Caco-2 (cell line): ENCODE measurements around the gene TSPAN9. TPM values are rescaled to one million over a fixed set of nuclear protein-coding genes. Genes with fewer than 3 reads are reported as not detected.

Experiments
- BruUV-seq: library from RNA; stranded (reverse); fragments of 400-500 nt; replicated peaks from 2 replicates; lab custom pipeline; 2021; lab: Mats Ljungman, UMichigan
- CTCF ChIA-PET: fragments of 300-600 bp; sonication (Branson Sonifier 250); formaldehyde crosslinking; loops from one replicate; lab custom pipeline; 2022; ENCODE audit warnings: antibody characterized with exemption; lab: Charles Lee
- POLR2A ChIA-PET: fragments of 300-600 bp; sonication (Branson Sonifier 250); formaldehyde crosslinking; loops from one replicate; lab custom pipeline; 2022; ENCODE audit warnings: antibody characterized with exemption; lab: Charles Lee
- DNase-seq, 2 experiments: peaks; one replicate each; pipeline versions ENCODE4 v3.0.0 to v3.0.0-alpha.2; 2020 to 2022
- H3K27me3 ChIP-seq: replicated peaks from 2 replicates; pipeline ENCODE4 v1.6.0; 2011; ENCODE audit warnings: low read length; ENCODE audit not compliant: control insufficient read depth, insufficient read depth
- H3K36me3 ChIP-seq: 2 replicates; pipeline ENCODE4 v1.5.1; 2011; ENCODE audit warnings: low read length; ENCODE audit not compliant: control insufficient read depth, insufficient read depth
- H3K4me1 ChIP-seq: fragments of 250-450 bp; sonication (Bioruptor Pico); 2 replicates; pipeline ENCODE4 v1.5.1; 2020; ENCODE audit warnings: mild to moderate bottlenecking
- H3K4me3 ChIP-seq: 2 replicates; pipeline ENCODE4 v1.5.1; 2011; ENCODE audit warnings: low read depth, mild to moderate bottlenecking, control low read depth, low read length
- H3K9me3 ChIP-seq: fragments of 250-450 bp; sonication (Bioruptor Pico); 2 replicates; pipeline ENCODE4 v1.5.1; 2020; ENCODE audit warnings: mild to moderate bottlenecking, moderate library complexity
- H3K27ac Mint-ChIP-seq: one replicate; pipeline ENCODE4 v1.8.0; 2022; ENCODE audit warnings: mixed read lengths; ENCODE audit not compliant: unreplicated experiment
- H3K27me3 Mint-ChIP-seq: one replicate; pipeline ENCODE4 v1.8.0; 2022; ENCODE audit warnings: mixed read lengths; ENCODE audit not compliant: insufficient read depth, unreplicated experiment
- H3K36me3 Mint-ChIP-seq: one replicate; pipeline ENCODE4 v1.8.0; 2022; ENCODE audit warnings: mild to moderate bottlenecking, mixed read lengths; ENCODE audit not compliant: insufficient read depth, unreplicated experiment
- H3K4me1 Mint-ChIP-seq: one replicate; pipeline ENCODE4 v1.8.0; 2022; ENCODE audit warnings: low read depth, mixed read lengths; ENCODE audit not compliant: unreplicated experiment
- H3K4me3 Mint-ChIP-seq: one replicate; pipeline ENCODE4 v1.8.0; 2022; ENCODE audit warnings: mild to moderate bottlenecking, moderate library complexity, mixed read lengths; ENCODE audit not compliant: unreplicated experiment
- H3K9me3 Mint-ChIP-seq: one replicate; pipeline ENCODE4 v1.8.0; 2022; ENCODE audit warnings: mixed read lengths; ENCODE audit not compliant: unreplicated experiment
- CTCF ChIP-seq, 2 experiments: fragments of 200-600 bp in 1 of 2; IDR thresholded peaks; 1 replicate in 1 of 2; 2 replicates in 1 of 2; pipeline versions ENCODE4 v1.5.1 to v1.8.0; 2011 to 2022; ENCODE audit warnings: antibody characterized with exemption in 1 of 2, control low read depth in 1 of 2, inconsistent platforms in 1 of 2, low read depth in 1 of 2, low read length in 1 of 2, mild to moderate bottlenecking in 1 of 2, moderate library complexity in 1 of 2; ENCODE audit not compliant: insufficient read depth in 1 of 2, severe bottlenecking in 1 of 2, unreplicated experiment in 1 of 2
- intact Hi-C: fragments of 100-400 bp; cut with micrococcal nuclease; formaldehyde crosslinking; loops from one replicate; pipeline ENCODE4 v1.10.0; 2022; ENCODE audit not compliant: unreplicated experiment
- total RNA-seq: library from RNA; stranded (reverse); gene quantifications from 2 replicates; pipeline ENCODE4 v1.2.3, GENCODE V29; 2022

TSPAN9 gene
- total RNA-seq, 1 experiment from 2014 or later, result 49.1 TPM

- Histone ChIP-seq H3K36me3 (no peaks in the 10 kb centered on the region), H3K4me3 (no peak overlapping the region), H3K9me3 (no peaks in the 10 kb centered on the region), H3K27me3 (no peaks in the 10 kb centered on the region), H3K4me1 (no peaks in the 10 kb centered on the region)
- Mint-ChIP-seq H3K36me3 (no peaks in the 10 kb centered on the region), H3K4me1 (no peaks in the 10 kb centered on the region), H3K27ac (no peak overlapping the region), H3K4me3 (no peak overlapping the region), H3K9me3 (no peaks in the 10 kb centered on the region), H3K27me3 (no peaks in the 10 kb centered on the region)
- DNase-seq, result no peak
- BruUV-seq, result no TSS peak
- ChIA-PET POLR2A (no interaction called here), CTCF (interaction anchor here (1.0 to 1.8 kb wide), 2 partner anchors 61 to 80 kb away, joined by 3 to 7 read pairs; no protein-coding TSS in a partner anchor)
- TF ChIP-seq CTCF (IDR thresholded peaks at IDR 0.05; ENCODE audit: insufficient read depth in 1 of 2, low read depth in 1 of 2, low read length in 1 of 2, severe bottlenecking in 1 of 2, unreplicated experiment in 1 of 2), result no peak
- intact Hi-C loops, result no loop called here
Observed at GRCh38 chr12:3214526-3215365, 137.6 kb downstream of the TSPAN9 start.

- Histone ChIP-seq H3K9me3 (no peaks in the 10 kb centered on the region), H3K27me3 (no peaks in the 10 kb centered on the region), H3K4me3 (no peak overlapping the region), H3K36me3 (no peaks in the 10 kb centered on the region), H3K4me1 (no peaks in the 10 kb centered on the region)
- Mint-ChIP-seq H3K4me3 (no peak overlapping the region), H3K36me3 (no peaks in the 10 kb centered on the region), H3K9me3 (no peaks in the 10 kb centered on the region), H3K4me1 (no peaks in the 10 kb centered on the region), H3K27ac (no peak overlapping the region), H3K27me3 (no peaks in the 10 kb centered on the region)
- ChIA-PET CTCF (no interaction called here), POLR2A (no interaction called here)
- intact Hi-C loops, result no loop called here
- no peak for TF ChIP-seq CTCF (IDR thresholded peaks at IDR 0.05; ENCODE audit: insufficient read depth in 1 of 2, low read depth in 1 of 2, low read length in 1 of 2, severe bottlenecking in 1 of 2, unreplicated experiment in 1 of 2)
- DNase-seq, result no peak
- no TSS peak for BruUV-seq
Observed at GRCh38 chr12:3215410-3215975, 138.3 kb downstream of the TSPAN9 start.

- Histone ChIP-seq H3K27me3 (no peaks in the 10 kb centered on the region), H3K9me3 (no peaks in the 10 kb centered on the region), H3K36me3 (no peaks in the 10 kb centered on the region), H3K4me1 (no peaks in the 10 kb centered on the region), H3K4me3 (no peak overlapping the region)
- H3K36me3 Mint-ChIP-seq, result no peaks in the 10 kb centered on the region
- no peak overlapping the region for H3K4me3 Mint-ChIP-seq
- no peaks in the 10 kb centered on the region for H3K4me1 Mint-ChIP-seq
- no peak for DNase-seq
- ChIA-PET POLR2A (no interaction called here), CTCF (interaction anchor here (1.7 kb wide), 1 partner anchor 14 kb away, joined by 3 read pairs; no protein-coding TSS in a partner anchor)
- no TSS peak for BruUV-seq
- no peaks in the 10 kb centered on the region for H3K27me3 Mint-ChIP-seq
- intact Hi-C loops, result no loop called here
- TF ChIP-seq CTCF (IDR thresholded peaks at IDR 0.05; ENCODE audit: insufficient read depth in 1 of 2, low read depth in 1 of 2, low read length in 1 of 2, severe bottlenecking in 1 of 2, unreplicated experiment in 1 of 2), result no peak
- no peak overlapping the region for H3K27ac Mint-ChIP-seq
- H3K9me3 Mint-ChIP-seq, result no peaks in the 10 kb centered on the region
Observed at GRCh38 chr12:3216097-3216496, 138.9 kb downstream of the TSPAN9 start.
